ENCODE results near the gene IPO5. TPM values are rescaled to one million over a fixed set of nuclear protein-coding genes. Genes with fewer than 3 reads are reported as not detected.

Gene IPO5
- total and polyA plus RNA-seq, 2 of the 4 experiments (the other 2 are of a cell fraction): 89.2 to 270 TPM

GRCh38 chr13:97945342-97945741 lies 8.1 kb upstream of the IPO5 start:
- no peak overlapping the region for H2AK9ac ChIP-seq (replicated peaks; ENCODE audit: low read depth, low read length, poor library complexity)
- no peaks in the 10 kb centered on the region for H3K27me3 ChIP-seq (ENCODE audit: control insufficient read depth, insufficient read depth, low read length)
- H3K14ac ChIP-seq (replicated peaks; ENCODE audit: low read depth, low read length): peak overlapping the region; percentile 80
- peak overlapping the region; percentile 85; the same call in 1 of the 3 replicates for H2BK15ac ChIP-seq (ENCODE audit: low read depth, low read length)
- peak overlapping the region; percentile 77 for H3K4ac ChIP-seq (ENCODE audit: low read depth, low read length)
- peak overlapping the region; percentile 78 for H3K27ac ChIP-seq (ENCODE audit: insufficient read depth, low read length)
- no peaks in the 10 kb centered on the region for H3K36me3 ChIP-seq (ENCODE audit: control insufficient read depth, insufficient read depth, low read length)
- peak overlapping the region; percentile 35; the same call in 1 of the 2 replicates for H3K9ac ChIP-seq (ENCODE audit: low read depth, low read length)
- dilution Hi-C loops (cut with HindIII; ENCODE audit: low sequenced_read_pairs, unreplicated experiment) (no loop called here), intact Hi-C loops (cut with micrococcal nuclease) (no loop called here), in situ Hi-C loops (cut with MboI; ENCODE audit: low sequenced_read_pairs) (no loop called here)
- H3K18ac ChIP-seq (ENCODE audit: low read depth, low read length): no peak overlapping the region; the same call in 1 of the 2 replicates
- no peaks in the 10 kb centered on the region; the same call in 1 of the 2 replicates for H3K9me1 ChIP-seq (ENCODE audit: insufficient read depth, low read length)
- H2BK5ac ChIP-seq (ENCODE audit: low read depth, low read length, poor library complexity, severe bottlenecking): peak overlapping the region; percentile 88
- no peak overlapping the region for H3K4me2 ChIP-seq (ENCODE audit: low read depth, low read length)
- H3K23ac ChIP-seq (ENCODE audit: low read depth, low read length): no peak overlapping the region
- H2AK5ac ChIP-seq (ENCODE audit: low read depth, low read length): peak overlapping the region; percentile 89
- ChIA-PET CTCF (interaction anchor here (1.1 kb wide), 1 partner anchor 8 kb away, joined by 3 read pairs; the partner anchor contains the start of gene IPO5), POLR2A (ENCODE audit: unreplicated experiment) (no interaction called here)
- H4K5ac ChIP-seq (ENCODE audit: low read depth, low read length): no peak overlapping the region
- peak; percentile 48 for DNase-seq
- peak overlapping the region; percentile 49; the same call in 1 of the 2 replicates for H2BK120ac ChIP-seq (ENCODE audit: low read depth, low read length)
- no TSS peak for BruUV-seq (replicated peaks)
- H2AFZ ChIP-seq (replicated peaks; ENCODE audit: low read length, poor library complexity): peak overlapping the region; percentile 68
- peak; percentile 48 for ATAC-seq (ENCODE audit: low read depth)
- H2BK20ac ChIP-seq (ENCODE audit: low read depth, low read length): peak overlapping the region; percentile 72; the same call in 1 of the 2 replicates
- H3K4me1 ChIP-seq (ENCODE audit: control insufficient read depth, insufficient read depth, low read length): peaks cover 12% of the 10 kb centered on the region
- TF ChIP-seq MXI1 (IDR thresholded peaks at IDR 0.05; ENCODE audit: borderline replicate concordance, low read depth, low read length) (no peak), RFX5 (IDR thresholded peaks at IDR 0.05; ENCODE audit: low read depth, low read length) (no peak), RCOR1 (IDR thresholded peaks at IDR 0.05; ENCODE audit: insufficient replicate concordance, low read length) (no peak), CEBPB (IDR thresholded peaks at IDR 0.05; ENCODE audit: low read depth, low read length) (no peak), CHD1 (IDR thresholded peaks at IDR 0.05; ENCODE audit: low read depth, low read length) (no peak), MAFK (IDR thresholded peaks at IDR 0.05; ENCODE audit: low read depth, low read length) (no peak), MAZ (IDR thresholded peaks at IDR 0.05; ENCODE audit: borderline replicate concordance, low read depth, low read length) (no peak), NFE2L2 (IDR thresholded peaks at IDR 0.05; ENCODE audit: low read depth, low read length) (no peak)
- TF ChIP-seq, protein P1, sequence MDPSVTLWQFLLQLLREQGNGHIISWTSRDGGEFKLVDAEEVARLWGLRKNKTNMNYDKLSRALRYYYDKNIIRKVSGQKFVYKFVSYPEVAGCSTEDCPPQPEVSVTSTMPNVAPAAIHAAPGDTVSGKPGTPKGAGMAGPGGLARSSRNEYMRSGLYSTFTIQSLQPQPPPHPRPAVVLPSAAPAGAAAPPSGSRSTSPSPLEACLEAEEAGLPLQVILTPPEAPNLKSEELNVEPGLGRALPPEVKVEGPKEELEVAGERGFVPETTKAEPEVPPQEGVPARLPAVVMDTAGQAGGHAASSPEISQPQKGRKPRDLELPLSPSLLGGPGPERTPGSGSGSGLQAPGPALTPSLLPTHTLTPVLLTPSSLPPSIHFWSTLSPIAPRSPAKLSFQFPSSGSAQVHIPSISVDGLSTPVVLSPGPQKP (IDR thresholded peaks at IDR 0.05; ENCODE audit: borderline replicate concordance, low read depth, low read length): no peak
- TF ChIP-seq, protein P2, sequence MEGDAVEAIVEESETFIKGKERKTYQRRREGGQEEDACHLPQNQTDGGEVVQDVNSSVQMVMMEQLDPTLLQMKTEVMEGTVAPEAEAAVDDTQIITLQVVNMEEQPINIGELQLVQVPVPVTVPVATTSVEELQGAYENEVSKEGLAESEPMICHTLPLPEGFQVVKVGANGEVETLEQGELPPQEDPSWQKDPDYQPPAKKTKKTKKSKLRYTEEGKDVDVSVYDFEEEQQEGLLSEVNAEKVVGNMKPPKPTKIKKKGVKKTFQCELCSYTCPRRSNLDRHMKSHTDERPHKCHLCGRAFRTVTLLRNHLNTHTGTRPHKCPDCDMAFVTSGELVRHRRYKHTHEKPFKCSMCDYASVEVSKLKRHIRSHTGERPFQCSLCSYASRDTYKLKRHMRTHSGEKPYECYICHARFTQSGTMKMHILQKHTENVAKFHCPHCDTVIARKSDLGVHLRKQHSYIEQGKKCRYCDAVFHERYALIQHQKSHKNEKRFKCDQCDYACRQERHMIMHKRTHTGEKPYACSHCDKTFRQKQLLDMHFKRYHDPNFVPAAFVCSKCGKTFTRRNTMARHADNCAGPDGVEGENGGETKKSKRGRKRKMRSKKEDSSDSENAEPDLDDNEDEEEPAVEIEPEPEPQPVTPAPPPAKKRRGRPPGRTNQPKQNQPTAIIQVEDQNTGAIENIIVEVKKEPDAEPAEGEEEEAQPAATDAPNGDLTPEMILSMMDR (conservative IDR thresholded peaks at IDR 0.05; ENCODE audit: low read depth, low read length): no peak
- H4K8ac ChIP-seq (ENCODE audit: low read depth in 2 of 2, low read length in 2 of 2): peak overlapping the region; percentile 27 to 69; a peak in 2 of 4 replicates
- no peaks in the 10 kb centered on the region for H3K79me1 ChIP-seq (ENCODE audit: low read depth in 1 of 2, low read length in 2 of 2)
- H3K56ac ChIP-seq (ENCODE audit: extremely low read depth, insufficient read depth, low read length): no peak overlapping the region
- no peak overlapping the region for H3K4me3 ChIP-seq (ENCODE audit: insufficient read depth, low read depth, low read length)
- H4K91ac ChIP-seq (ENCODE audit: insufficient read depth, low read depth, low read length): peak overlapping the region; percentile 60
- H4K20me1 ChIP-seq (ENCODE audit: insufficient read depth, low read length): no peaks in the 10 kb centered on the region
- H3K9me3 ChIP-seq (ENCODE audit: control insufficient read depth, insufficient read depth, low read length): no peaks in the 10 kb centered on the region

Measured in IMR-90 (cell line).